ENCODE results near the gene SEMA4C.

Gene SEMA4C

DNA sequence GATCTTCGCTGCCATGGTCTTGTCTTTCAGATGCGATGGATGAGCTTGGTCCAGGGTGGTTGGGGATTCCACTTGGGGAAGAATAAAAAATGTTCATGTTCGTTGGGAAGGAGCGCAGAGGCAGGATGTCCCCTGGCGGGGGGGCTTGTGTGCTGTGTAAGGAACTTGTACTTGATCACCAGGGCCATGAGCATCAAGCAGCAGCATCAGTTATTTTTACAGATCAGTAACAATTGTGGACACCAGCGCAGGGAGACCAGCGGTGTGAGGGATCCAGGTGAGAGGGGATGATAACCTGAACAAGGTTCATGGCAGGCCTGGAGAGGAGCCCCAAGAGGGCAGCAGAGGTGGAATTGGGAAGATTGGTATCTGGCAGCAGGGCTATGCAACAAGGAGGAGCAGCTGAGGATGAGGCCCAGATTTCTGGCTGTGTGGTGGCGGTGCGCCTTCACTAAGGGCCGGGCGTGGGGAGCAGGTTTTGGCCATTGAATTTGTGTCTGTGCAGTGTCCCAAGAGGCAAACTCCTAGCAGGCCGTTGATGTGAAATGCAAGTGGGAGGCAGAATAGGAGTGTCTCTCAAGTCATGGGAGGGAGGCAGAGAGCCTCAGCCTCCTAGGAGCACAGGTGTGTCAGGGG is 49.9 kb downstream of the SEMA4C start:
- no peak for TF ChIP-seq SIN3A (IDR thresholded peaks at IDR 0.05; ENCODE audit: borderline replicate concordance, insufficient read depth, low read length)
- TF ChIP-seq, protein P1, sequence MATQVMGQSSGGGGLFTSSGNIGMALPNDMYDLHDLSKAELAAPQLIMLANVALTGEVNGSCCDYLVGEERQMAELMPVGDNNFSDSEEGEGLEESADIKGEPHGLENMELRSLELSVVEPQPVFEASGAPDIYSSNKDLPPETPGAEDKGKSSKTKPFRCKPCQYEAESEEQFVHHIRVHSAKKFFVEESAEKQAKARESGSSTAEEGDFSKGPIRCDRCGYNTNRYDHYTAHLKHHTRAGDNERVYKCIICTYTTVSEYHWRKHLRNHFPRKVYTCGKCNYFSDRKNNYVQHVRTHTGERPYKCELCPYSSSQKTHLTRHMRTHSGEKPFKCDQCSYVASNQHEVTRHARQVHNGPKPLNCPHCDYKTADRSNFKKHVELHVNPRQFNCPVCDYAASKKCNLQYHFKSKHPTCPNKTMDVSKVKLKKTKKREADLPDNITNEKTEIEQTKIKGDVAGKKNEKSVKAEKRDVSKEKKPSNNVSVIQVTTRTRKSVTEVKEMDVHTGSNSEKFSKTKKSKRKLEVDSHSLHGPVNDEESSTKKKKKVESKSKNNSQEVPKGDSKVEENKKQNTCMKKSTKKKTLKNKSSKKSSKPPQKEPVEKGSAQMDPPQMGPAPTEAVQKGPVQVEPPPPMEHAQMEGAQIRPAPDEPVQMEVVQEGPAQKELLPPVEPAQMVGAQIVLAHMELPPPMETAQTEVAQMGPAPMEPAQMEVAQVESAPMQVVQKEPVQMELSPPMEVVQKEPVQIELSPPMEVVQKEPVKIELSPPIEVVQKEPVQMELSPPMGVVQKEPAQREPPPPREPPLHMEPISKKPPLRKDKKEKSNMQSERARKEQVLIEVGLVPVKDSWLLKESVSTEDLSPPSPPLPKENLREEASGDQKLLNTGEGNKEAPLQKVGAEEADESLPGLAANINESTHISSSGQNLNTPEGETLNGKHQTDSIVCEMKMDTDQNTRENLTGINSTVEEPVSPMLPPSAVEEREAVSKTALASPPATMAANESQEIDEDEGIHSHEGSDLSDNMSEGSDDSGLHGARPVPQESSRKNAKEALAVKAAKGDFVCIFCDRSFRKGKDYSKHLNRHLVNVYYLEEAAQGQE (IDR thresholded peaks at IDR 0.05; ENCODE audit: insufficient read depth in 1 of 2, low read depth in 2 of 2, low read length in 2 of 2), result no peak
- TF ChIP-seq TAF1 (IDR thresholded peaks at IDR 0.05; ENCODE audit: borderline replicate concordance, insufficient read depth, low read length), result no peak
- no peak for TF ChIP-seq FOXP2 (optimal IDR thresholded peaks at IDR 0.05; ENCODE audit: borderline replicate concordance, extremely low read depth, extremely low read length, insufficient read depth)
- TF ChIP-seq POLR2AphosphoS5 (IDR thresholded peaks at IDR 0.05; ENCODE audit: low read depth, low read length), result no peak

DNA sequence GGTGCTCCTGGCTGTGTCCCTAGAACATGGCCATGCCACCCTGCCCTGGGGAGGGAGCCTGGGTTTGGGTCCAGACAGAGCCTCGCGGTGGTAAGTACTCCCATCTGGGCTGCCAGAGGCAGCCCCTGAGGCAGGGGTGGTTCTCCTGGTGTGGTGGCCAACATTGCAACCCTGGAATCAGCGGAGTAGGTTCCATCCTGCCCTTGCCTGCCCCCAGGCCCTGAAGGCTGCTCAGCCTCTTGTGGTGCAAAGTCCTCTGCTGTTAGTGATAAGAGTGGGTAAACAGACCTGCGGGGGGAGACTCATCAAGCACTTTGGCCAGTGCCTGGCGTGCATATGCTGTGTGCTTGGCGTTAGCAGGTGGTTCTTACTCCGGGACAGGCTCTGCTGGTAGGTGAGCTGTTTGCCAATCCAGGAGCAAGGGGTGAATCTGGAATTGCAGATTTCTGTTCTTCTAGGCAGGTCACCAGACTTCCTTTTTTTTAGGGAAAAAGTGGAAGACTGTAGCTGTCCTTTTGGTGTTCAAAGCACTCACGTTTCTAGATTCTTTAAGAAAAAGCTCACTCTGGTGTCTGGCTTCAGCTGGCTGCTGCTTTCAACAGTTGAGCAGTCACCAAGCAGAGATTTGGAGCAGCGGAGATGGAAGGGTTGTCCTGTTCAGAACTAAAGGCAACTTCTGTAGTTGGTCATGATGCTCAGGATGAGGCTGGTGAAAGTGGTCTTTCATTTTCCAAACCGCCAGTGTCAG is 50.6 kb downstream of the SEMA4C start:
- TF ChIP-seq POLR2AphosphoS5 (IDR thresholded peaks at IDR 0.05; ENCODE audit: low read depth, low read length) (no peak), SIN3A (IDR thresholded peaks at IDR 0.05; ENCODE audit: borderline replicate concordance, insufficient read depth, low read length) (no peak), TAF1 (IDR thresholded peaks at IDR 0.05; ENCODE audit: borderline replicate concordance, insufficient read depth, low read length) (no peak), FOXP2 (optimal IDR thresholded peaks at IDR 0.05; ENCODE audit: borderline replicate concordance, extremely low read depth, extremely low read length, insufficient read depth) (no peak)
- TF ChIP-seq, protein P1 (IDR thresholded peaks at IDR 0.05; ENCODE audit: insufficient read depth in 1 of 2, low read depth in 2 of 2, low read length in 2 of 2), result no peak

DNA sequence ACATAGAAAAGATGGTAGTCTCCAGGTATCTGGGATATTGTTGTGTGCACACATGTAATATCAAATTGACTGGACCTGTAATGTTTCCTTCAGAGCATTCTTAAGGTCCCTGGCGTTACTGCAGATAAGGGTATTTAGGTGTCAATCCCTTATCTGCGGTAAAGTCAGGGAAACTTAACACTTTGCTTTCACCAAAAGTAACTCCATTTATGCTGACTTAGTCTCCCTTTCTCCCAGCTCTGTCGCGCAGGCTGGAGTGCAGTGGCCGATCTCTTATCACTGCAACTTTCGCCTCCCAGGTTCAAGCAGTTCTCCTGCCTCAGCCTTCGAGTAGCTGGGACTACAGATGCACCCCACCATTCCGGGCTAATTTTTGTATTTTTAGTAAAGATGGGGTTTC is 52.0 kb downstream of the SEMA4C start:
- no peak for TF ChIP-seq TAF1 (IDR thresholded peaks at IDR 0.05; ENCODE audit: borderline replicate concordance, insufficient read depth, low read length)
- TF ChIP-seq, protein P1 (IDR thresholded peaks at IDR 0.05; ENCODE audit: insufficient read depth in 1 of 2, low read depth in 2 of 2, low read length in 2 of 2), result no peak
- no peak for TF ChIP-seq FOXP2 (optimal IDR thresholded peaks at IDR 0.05; ENCODE audit: borderline replicate concordance, extremely low read depth, extremely low read length, insufficient read depth)

DNA sequence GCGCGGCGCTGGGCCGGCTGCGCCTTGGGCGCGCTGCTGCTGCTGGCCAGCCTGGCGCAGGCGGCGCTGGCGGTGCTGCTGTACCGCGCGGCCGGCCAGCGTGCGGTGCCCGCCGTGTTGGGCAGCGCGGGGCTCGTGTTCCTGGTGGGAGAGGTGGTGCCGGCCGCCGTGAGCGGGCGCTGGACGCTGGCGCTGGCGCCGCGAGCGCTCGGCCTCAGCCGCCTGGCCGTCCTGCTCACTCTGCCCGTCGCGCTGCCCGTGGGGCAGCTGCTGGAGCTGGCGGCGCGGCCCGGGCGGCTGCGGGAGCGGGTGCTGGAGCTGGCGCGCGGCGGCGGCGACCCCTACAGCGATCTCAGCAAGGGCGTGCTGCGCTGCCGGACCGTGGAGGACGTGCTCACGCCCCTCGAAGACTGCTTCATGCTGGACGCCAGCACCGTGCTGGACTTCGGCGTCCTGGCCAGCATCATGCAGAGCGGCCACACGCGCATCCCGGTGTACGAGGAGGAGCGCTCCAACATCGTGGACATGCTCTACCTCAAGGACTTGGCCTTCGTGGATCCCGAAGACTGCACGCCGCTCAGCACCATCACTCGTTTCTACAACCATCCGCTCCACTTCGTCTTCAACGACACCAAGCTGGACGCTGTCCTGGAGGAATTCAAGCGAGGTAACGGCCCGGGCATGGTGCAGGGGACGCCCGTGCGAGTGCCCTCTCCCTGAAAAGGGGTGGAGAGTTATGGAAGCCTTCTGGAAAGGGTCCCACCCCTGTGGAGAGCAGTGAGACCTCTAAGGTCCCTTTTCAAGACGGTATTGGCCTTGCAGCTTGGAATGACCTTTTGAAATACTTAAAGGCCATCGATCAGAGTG is 52.8 kb downstream of the SEMA4C start:
- TF ChIP-seq, protein P1 (IDR thresholded peaks at IDR 0.05; ENCODE audit: insufficient read depth in 1 of 2, low read depth in 2 of 2, low read length in 2 of 2), result no peak
- no peak for TF ChIP-seq TAF1 (IDR thresholded peaks at IDR 0.05; ENCODE audit: borderline replicate concordance, insufficient read depth, low read length)
- TF ChIP-seq FOXP2 (optimal IDR thresholded peaks at IDR 0.05; ENCODE audit: borderline replicate concordance, extremely low read depth, extremely low read length, insufficient read depth), result no peak
- no peak for TF ChIP-seq SIN3A (IDR thresholded peaks at IDR 0.05; ENCODE audit: borderline replicate concordance, insufficient read depth, low read length)
- TF ChIP-seq POLR2AphosphoS5 (IDR thresholded peaks at IDR 0.05; ENCODE audit: low read depth, low read length), result no peak

Data from PFSK-1 (cell line).